HUDEP-2 (cell line): Measurements from ENCODE around the gene NATD1.
"Not testable (repeated sequence)": the region's sequence is repeated elsewhere in the genome, so short reads cannot be mapped to it uniquely, and the experiment has no call there.

Experiments
- DNase-seq, 76 experiments: peaks; one replicate each; lab custom pipeline; 2025; ENCODE audit not compliant: unreplicated experiment in 76 of 76; lab: John Stamatoyannopoulos, UW

Gene NATD1

DNA sequence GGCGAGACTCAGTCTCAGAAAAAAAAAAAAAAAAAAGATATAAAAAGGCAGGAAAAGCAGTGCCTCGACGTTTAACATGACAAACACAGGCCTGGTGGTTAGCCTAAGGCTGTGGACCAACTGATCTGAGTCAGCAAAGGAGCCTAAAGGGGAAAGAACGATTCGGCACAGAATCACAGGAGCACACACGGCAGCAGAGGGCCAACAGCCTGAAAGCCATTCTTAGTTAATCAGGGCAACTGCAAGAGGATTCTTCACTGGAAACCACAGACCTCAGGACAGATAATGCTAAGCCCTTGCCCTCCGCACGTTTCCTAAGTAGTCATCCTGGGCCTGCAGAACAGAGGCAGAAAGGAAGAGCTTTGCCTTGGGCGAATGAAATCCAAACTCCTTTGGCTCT is 53.9 kb downstream of the NATD1 start:
- DNase-seq, result peak in 24 of 76 experiments; percentile 6 to 51 (median 28)

DNA sequence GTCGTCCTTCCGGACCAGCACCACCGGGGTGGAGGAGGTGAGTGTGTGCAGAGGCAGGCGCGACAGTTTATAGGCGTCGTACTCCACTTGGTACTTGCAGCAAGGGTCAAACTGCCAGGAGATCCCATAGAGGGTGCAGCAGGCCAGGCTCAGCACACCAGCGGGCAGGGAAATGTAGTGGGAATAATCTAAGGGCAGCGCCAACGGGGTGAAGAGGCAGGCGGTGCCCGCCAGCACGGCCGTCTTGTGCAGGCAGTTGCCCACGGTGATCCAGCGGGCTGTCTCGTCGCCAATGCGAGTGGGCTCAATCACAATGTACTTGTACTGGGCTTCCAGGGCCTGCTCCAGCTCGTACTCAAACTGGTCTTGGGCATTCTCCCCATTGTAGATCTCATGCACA is 54.8 kb downstream of the NATD1 start:
- no peak for DNase-seq

DNA sequence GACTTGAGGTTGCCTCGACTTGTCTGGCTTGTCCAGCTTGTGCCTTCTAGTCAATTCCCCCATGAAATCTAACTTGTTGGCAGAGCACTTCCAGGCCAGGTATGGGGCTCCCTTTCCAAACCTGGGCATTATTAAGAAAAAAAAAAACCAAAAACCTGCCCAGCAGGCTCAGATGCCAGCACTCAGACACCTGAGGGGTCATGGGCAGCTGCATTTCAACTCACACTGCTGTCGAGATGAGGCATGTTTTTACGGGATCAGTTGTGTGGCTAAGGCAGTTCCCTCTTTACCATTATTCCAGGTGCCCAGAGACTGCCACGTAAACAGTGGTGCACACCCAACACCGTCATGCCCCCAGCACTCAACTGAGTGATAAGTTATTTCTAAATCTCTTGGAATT is 57.1 kb downstream of the NATD1 start:
- no peak for DNase-seq

- DNase-seq, result no peak
Observed at GRCh38 chr17:21194703-21195102, 58.5 kb downstream of the NATD1 start.

GRCh38 chr17:21194226-21194625 is 59.0 kb downstream of the NATD1 start:
- DNase-seq, result no peak

DNA sequence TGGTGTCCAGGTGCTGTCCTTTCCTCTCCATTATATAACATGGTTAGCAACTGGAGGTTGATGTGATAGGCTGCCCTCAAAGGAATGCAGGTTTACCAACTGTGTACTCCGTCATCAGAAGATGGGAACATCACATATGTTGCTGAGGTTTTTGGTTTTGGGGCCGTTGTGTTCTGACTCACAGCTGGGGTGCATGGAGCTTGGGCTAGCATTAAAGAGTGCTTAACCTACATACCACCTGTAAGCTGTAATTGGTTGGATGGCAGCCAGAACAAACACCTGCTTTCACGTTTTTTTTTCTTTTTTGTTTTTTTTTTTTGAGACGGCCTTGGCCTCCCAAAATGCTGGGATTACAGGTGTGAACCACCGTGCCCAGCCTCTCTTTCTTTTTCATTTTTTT is 60.2 kb downstream of the NATD1 start:
- DNase-seq, result no peak

GRCh38 chr17:21192414-21192813 is 60.8 kb downstream of the NATD1 start:
- DNase-seq, result not testable (repeated sequence)

DNA sequence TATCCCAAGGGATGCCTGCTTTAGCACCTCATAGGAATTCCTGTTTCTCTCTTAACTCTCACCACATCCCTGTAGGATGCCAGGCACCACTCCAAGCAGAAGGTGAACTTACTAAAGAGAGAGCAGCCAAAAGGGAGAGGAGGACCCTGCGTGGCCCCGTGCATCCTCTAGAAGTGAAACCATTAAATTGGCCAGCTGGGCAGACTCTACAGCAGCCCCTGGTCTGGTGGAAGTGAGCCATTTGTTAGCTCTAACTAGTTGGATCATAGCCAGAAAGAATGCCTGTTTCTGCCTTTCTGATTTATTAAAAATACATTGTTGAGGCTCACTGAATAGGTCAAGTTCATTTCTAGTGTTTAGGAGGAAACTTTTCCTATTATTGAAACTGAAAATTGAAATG is 61.5 kb downstream of the NATD1 start:
- no peak for DNase-seq

DNA sequence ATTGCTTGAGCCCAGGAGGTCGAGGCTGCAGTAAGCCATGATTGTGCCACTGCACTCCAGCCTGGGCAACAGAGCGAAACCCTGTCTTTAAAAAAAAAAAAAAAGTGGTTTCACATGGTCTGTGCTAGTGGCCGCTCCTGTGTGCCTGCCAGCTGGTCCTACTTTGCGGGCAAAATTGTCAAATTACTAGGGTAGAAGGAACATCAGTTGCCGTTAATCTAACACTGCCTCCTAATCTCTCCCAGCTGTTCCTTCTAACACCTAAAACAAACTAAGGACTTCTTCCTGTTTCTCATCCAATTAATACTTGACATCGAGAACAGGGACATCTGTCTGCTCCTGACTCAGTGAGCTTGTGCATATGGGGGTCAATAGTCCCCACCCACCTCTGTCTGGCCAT is 63.1 kb downstream of the NATD1 start:
- DNase-seq, result no peak

DNA sequence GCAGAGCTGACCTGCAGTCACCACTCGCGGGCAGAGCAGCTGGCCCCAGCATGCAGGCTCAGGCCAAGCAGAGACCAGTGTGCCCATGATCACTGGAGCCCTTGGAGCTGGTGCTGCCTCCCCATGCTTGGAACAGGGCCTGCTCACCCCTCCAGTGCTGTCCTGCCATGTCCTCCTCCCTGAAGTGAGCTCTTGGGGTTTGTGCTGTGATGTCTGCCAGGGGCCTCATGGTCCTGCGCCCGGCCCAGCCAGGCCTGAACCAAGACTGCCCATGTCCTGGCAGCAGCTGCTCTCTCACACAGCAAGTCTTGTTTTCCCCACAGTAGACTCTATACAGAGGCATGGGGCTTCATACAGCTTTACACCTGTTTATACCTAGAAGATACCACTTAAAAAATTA is 63.8 kb downstream of the NATD1 start:
- no peak for DNase-seq
